Liver (tissue), 3 donors: ENCODE data around the gene PCDHB6.

ENCODE experiments used
- EGR1 ChIP-seq, 2 donors: IDR thresholded peaks; 2 replicates each; pipeline ENCODE4 v1.6.1; 2016 to 2018; ENCODE audit warnings: antibody characterized with exemption in 2 of 2, low read depth in 2 of 2
- GABPA ChIP-seq, 2 donors: IDR thresholded peaks in 1 of 2; conservative IDR thresholded peaks in 1 of 2; 2 replicates each; pipeline ENCODE4 v1.6.1; 2016; ENCODE audit warnings: antibody characterized with exemption in 2 of 2, mild to moderate bottlenecking in 1 of 2, moderate library complexity in 1 of 2
- HNF4A ChIP-seq, 2 donors: conservative IDR thresholded peaks; 2 replicates each; pipeline ENCODE4 v1.6.1; 2016; ENCODE audit warnings: antibody characterized with exemption in 2 of 2, mild to moderate bottlenecking in 2 of 2
- HNF4G ChIP-seq: IDR thresholded peaks from 2 replicates; pipeline ENCODE4 v1.6.1; 2016; ENCODE audit warnings: antibody characterized with exemption
- RAD21 ChIP-seq, 2 donors: IDR thresholded peaks; 2 replicates each; pipeline ENCODE4 v1.6.1; 2016; ENCODE audit warnings: antibody characterized with exemption in 2 of 2, mild to moderate bottlenecking in 2 of 2
- REST ChIP-seq: IDR thresholded peaks from 2 replicates; pipeline ENCODE4 v1.6.1; 2016; ENCODE audit warnings: antibody characterized with exemption, mild to moderate bottlenecking
- RXRA ChIP-seq, 2 donors: IDR thresholded peaks; 2 replicates each; pipeline ENCODE4 v1.6.1; 2017 to 2018; ENCODE audit warnings: antibody characterized with exemption in 2 of 2, mild to moderate bottlenecking in 1 of 2
- SP1 ChIP-seq: IDR thresholded peaks from 2 replicates; pipeline ENCODE4 v1.6.1; 2018; ENCODE audit warnings: antibody characterized with exemption, mild to moderate bottlenecking
- TAF1 ChIP-seq: conservative IDR thresholded peaks from 2 replicates; pipeline ENCODE4 v1.6.1; 2016; ENCODE audit warnings: antibody characterized with exemption, mild to moderate bottlenecking
- TF ChIP-seq, protein P1 (sequence below): fragments of 150-350 bp; IDR thresholded peaks from 2 replicates; pipeline ENCODE4 v1.5.1; 2017; ENCODE audit warnings: improper control_type of control experiment, low read depth, low read length; ENCODE audit not compliant: missing input control
- TF ChIP-seq, protein P2 (sequence below): IDR thresholded peaks from 2 replicates; pipeline ENCODE4 v1.6.1; 2016; ENCODE audit warnings: antibody characterized with exemption
- donor health status: healthy.
- donor health status: healthy.

DNA sequence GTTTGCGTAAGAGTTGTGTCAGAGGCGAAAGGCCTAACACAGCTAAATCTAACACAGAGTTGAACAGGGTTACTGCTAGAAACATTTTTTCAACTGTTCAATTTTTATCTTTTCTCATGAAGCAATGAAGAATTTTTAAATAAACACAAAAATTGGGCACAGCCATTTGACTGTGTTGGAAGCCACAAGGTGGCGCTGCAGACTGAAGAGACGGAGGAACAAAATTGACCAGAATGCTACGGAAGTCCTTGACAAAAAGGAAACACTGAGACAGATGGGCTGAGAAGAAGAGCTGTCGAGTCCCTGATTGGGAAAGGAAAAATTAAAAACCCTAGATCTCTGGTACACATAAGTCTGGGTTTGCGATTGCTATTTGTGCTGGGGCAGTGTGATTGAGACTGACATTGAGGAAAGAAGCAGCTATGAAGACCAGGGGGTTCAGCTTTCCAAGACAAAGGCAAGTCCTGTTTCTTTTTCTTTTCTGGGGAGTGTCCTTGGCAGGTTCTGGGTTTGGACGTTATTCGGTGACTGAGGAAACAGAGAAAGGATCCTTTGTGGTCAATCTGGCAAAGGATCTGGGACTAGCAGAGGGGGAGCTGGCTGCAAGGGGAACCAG, 37.1 kb downstream of the PCDHB6 start, which contains the start of gene PCDHB9:
- TF ChIP-seq, protein P1, sequence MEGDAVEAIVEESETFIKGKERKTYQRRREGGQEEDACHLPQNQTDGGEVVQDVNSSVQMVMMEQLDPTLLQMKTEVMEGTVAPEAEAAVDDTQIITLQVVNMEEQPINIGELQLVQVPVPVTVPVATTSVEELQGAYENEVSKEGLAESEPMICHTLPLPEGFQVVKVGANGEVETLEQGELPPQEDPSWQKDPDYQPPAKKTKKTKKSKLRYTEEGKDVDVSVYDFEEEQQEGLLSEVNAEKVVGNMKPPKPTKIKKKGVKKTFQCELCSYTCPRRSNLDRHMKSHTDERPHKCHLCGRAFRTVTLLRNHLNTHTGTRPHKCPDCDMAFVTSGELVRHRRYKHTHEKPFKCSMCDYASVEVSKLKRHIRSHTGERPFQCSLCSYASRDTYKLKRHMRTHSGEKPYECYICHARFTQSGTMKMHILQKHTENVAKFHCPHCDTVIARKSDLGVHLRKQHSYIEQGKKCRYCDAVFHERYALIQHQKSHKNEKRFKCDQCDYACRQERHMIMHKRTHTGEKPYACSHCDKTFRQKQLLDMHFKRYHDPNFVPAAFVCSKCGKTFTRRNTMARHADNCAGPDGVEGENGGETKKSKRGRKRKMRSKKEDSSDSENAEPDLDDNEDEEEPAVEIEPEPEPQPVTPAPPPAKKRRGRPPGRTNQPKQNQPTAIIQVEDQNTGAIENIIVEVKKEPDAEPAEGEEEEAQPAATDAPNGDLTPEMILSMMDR = no peak
- TF ChIP-seq, protein P2, sequence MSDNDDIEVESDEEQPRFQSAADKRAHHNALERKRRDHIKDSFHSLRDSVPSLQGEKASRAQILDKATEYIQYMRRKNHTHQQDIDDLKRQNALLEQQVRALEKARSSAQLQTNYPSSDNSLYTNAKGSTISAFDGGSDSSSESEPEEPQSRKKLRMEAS = no peak
- TF ChIP-seq REST (no peak), GABPA (IDR thresholded peaks at IDR 0.05 in 1 of 2, conservative IDR thresholded peaks at IDR 0.05 in 1 of 2) (no peak), RAD21 (IDR thresholded peaks at IDR 0.05) (peak in 1 of 2 donors; percentile 16), RXRA (IDR thresholded peaks at IDR 0.05) (no peak), HNF4G (no peak), TAF1 (no peak), EGR1 (IDR thresholded peaks at IDR 0.05; ENCODE audit: low read depth in 2 of 2) (no peak), SP1 (no peak), HNF4A (conservative IDR thresholded peaks at IDR 0.05) (no peak)
